HepG2 (cell line): ENCODE results near the gene KIRREL3. TPM values are rescaled to one million over a fixed set of nuclear protein-coding genes. Genes with fewer than 3 reads are reported as not detected.

Experiments used
- ATAC-seq: fragments of 200-7000 bp; cut with Tn5 transposase; 3 replicates; pipeline ENCODE4 v1.9.1; 2020; ENCODE audit warnings: mild to moderate bottlenecking, moderate library complexity
- BruUV-seq: library from RNA; stranded (reverse); fragments of 400-500 nt; replicated peaks from 2 replicates; lab custom pipeline; 2021; lab: Mats Ljungman, UMichigan
- CTCF ChIA-PET: fragments of 300-600 bp; formaldehyde crosslinking; extraction: SDS; loops from one replicate; lab custom pipeline; 2021; ENCODE audit warnings: low total read pairs, inconsistent platforms, low intra/inter-chr PET ratio; lab: Yijun Ruan, JAX
- POLR2A ChIA-PET: fragments of 350-600 bp; sonication (Branson Sonifier 250); formaldehyde crosslinking; loops from one replicate; lab custom pipeline; 2020; ENCODE audit warnings: antibody characterized with exemption, inconsistent platforms; lab: Yijun Ruan, JAX
- DNase-seq: peaks from one replicate; pipeline ENCODE4 v3.0.0-alpha.2; 2015; ENCODE audit warnings: low spot score
- FAIRE-seq: peaks from 3 replicates; lab custom pipeline; 2011; peaks lifted over from hg19 to GRCh38; lab: Jason Lieb, UNC
- H2AFZ ChIP-seq: one replicate; pipeline ENCODE4 v1.6.1; 2011; ENCODE audit warnings: low read length, inconsistent platforms
- H3K27ac ChIP-seq: fragments of 300-600 bp; 3 replicates; pipeline ENCODE4 v1.8.0; 2011; ENCODE audit warnings: mixed run types, mild to moderate bottlenecking, mixed read lengths, low read length, inconsistent platforms; ENCODE audit not compliant: insufficient read depth; ENCODE audit errors: extremely low read length
- H3K27me3 ChIP-seq, 2 experiments: fragments of 200-600 bp in 1 of 2; 2 replicates in 1 of 2; 3 replicates in 1 of 2; pipeline versions ENCODE4 v1.6.0 to v1.8.0; 2011; ENCODE audit warnings: low read length in 2 of 2, mild to moderate bottlenecking in 2 of 2, moderate library complexity in 2 of 2, inconsistent platforms in 1 of 2; ENCODE audit not compliant: insufficient read depth in 2 of 2, control insufficient read depth in 1 of 2
- H3K36me3 ChIP-seq, 2 experiments: fragments of 200-600 bp in 1 of 2; replicated peaks in 1 of 2; 2 replicates in 1 of 2; 3 replicates in 1 of 2; pipeline versions ENCODE4 v1.5.1 to v1.8.0; 2011; ENCODE audit warnings: low read length in 2 of 2, inconsistent platforms in 1 of 2; ENCODE audit not compliant: insufficient read depth in 2 of 2, control insufficient read depth in 1 of 2
- H3K4me1 ChIP-seq: 2 replicates; pipeline ENCODE4 v1.5.1; 2012; ENCODE audit warnings: low read length, inconsistent platforms; ENCODE audit not compliant: insufficient read depth
- H3K4me2 ChIP-seq: 2 replicates; pipeline ENCODE4 v1.6.0; 2011; ENCODE audit warnings: low read depth, low read length, inconsistent platforms
- H3K4me3 ChIP-seq, 3 experiments: fragments of 200-600 bp in 1 of 3; sonication (generic), shearing (Covaris generic) in 1 of 3; replicated peaks in 1 of 3; 2 replicates each; pipeline ENCODE4 v1.5.1; 2011 to 2016; ENCODE audit warnings: low read length in 3 of 3, inconsistent platforms in 2 of 3, low read depth in 2 of 3, mild to moderate bottlenecking in 2 of 3, control low read depth in 1 of 3, mixed read lengths in 1 of 3; ENCODE audit not compliant: insufficient read depth in 1 of 3
- H3K79me2 ChIP-seq: one replicate; pipeline ENCODE4 v1.6.1; 2011; ENCODE audit warnings: low read length, inconsistent platforms; ENCODE audit not compliant: insufficient read depth
- H3K9ac ChIP-seq: 2 replicates; pipeline ENCODE4 v1.6.0; 2011; ENCODE audit warnings: mild to moderate bottlenecking, low read depth, low read length, inconsistent platforms; ENCODE audit not compliant: insufficient read depth
- H3K9me3 ChIP-seq: 2 replicates; pipeline ENCODE4 v1.5.1; 2012; ENCODE audit warnings: mild to moderate bottlenecking, low read length
- H4K20me1 ChIP-seq: 2 replicates; pipeline ENCODE4 v1.6.0; 2011; ENCODE audit warnings: inconsistent platforms, mild to moderate bottlenecking, low read length, moderate library complexity; ENCODE audit not compliant: insufficient read depth
- CBFB ChIP-seq: sonication (generic); formaldehyde crosslinking; IDR thresholded peaks from 2 replicates; pipeline ENCODE4 v1.4.0; 2020; ENCODE audit warnings: missing genetic modification reagents
- EP300 ChIP-seq, 3 experiments: sonication (generic) in 1 of 3; formaldehyde crosslinking in 1 of 3; IDR thresholded peaks; 2 replicates each; pipeline versions ENCODE4 v1.5.1 to v1.6.1; 2011 to 2020; ENCODE audit warnings: low read depth in 2 of 3, low read length in 2 of 3, borderline replicate concordance in 1 of 3, improper control_type of control experiment in 1 of 3, mild to moderate bottlenecking in 1 of 3, missing genetic modification reagents in 1 of 3, moderate library complexity in 1 of 3
- GTF3A ChIP-seq: sonication (generic); formaldehyde crosslinking; conservative IDR thresholded peaks from 2 replicates; pipeline ENCODE4 v1.4.0; 2020; ENCODE audit warnings: mild to moderate bottlenecking, missing genetic modification reagents
- PHF21A ChIP-seq: sonication (generic); formaldehyde crosslinking; IDR thresholded peaks from 2 replicates; pipeline ENCODE4 v1.5.0; 2020; ENCODE audit warnings: mild to moderate bottlenecking, missing genetic modification reagents
- RAD51 ChIP-seq: fragments of 450-650 bp; IDR thresholded peaks from 2 replicates; pipeline ENCODE4 v1.6.1; 2016; ENCODE audit warnings: borderline replicate concordance
- SNAI1 ChIP-seq: sonication (generic); formaldehyde crosslinking; IDR thresholded peaks from 2 replicates; pipeline ENCODE4 v1.5.0; 2020; ENCODE audit warnings: mild to moderate bottlenecking, missing genetic modification reagents, borderline replicate concordance
- TBX2 ChIP-seq: sonication (generic); formaldehyde crosslinking; IDR thresholded peaks from 2 replicates; pipeline ENCODE4 v1.5.0; 2020; ENCODE audit warnings: missing genetic modification reagents, mild to moderate bottlenecking, borderline replicate concordance
- ZBTB20 ChIP-seq: sonication (generic); formaldehyde crosslinking; IDR thresholded peaks from 2 replicates; pipeline ENCODE4 v1.8.1; 2023; ENCODE audit warnings: missing genetic modification reagents, low read depth, mild to moderate bottlenecking, borderline replicate concordance
- ZNF513 ChIP-seq: sonication (generic); formaldehyde crosslinking; conservative IDR thresholded peaks from 2 replicates; pipeline ENCODE4 v1.5.0; 2020; ENCODE audit warnings: missing genetic modification reagents
- ZNF530 ChIP-seq: sonication (generic); formaldehyde crosslinking; IDR thresholded peaks from 2 replicates; pipeline ENCODE4 v1.5.0; 2020; ENCODE audit warnings: low read depth, mild to moderate bottlenecking, missing genetic modification reagents
- ZSCAN30 ChIP-seq: sonication (generic); formaldehyde crosslinking; IDR thresholded peaks from 2 replicates; pipeline ENCODE4 v1.5.0; 2020; ENCODE audit warnings: mild to moderate bottlenecking, missing genetic modification reagents
- WGBS: methylation state at CpG from one replicate; pipeline ENCODE4 v1.1.6; 2017; ENCODE audit warnings: low lambda C conversion rate; 5-methylcytosine and 5-hydroxymethylcytosine counted together
- in situ Hi-C: cut with HindIII; loops from 2 replicates; pipeline ENCODE4 v1.10.0; 2017; ENCODE audit warnings: low pct_unique_long_range_greater_than_20kb; ENCODE audit not compliant: extremely low pct_ligation_motif_present
- intact Hi-C: fragments of 100-400 bp; cut with micrococcal nuclease; formaldehyde crosslinking; loops from one replicate; pipeline ENCODE4 v1.10.0; 2022; ENCODE audit not compliant: unreplicated experiment
- polyA plus RNA-seq, 8 experiments: library from polyadenylated mRNA; depleted of rRNA in 3 of 8; stranded (reverse) in 7 of 8; unstranded in 1 of 8; fragments of >200 nt; fragmentation: Illumina TruSeq in 4 of 8; extraction: Trizol in 4 of 8; gene quantifications; 2 replicates each; pipeline versions ENCODE4 v1.2.1 to v1.2.3, GENCODE V29; 2011 to 2016; ENCODE audit warnings: low read depth in 4 of 8, missing spikeins in 1 of 8, mixed read lengths in 1 of 8; ENCODE audit not compliant: insufficient read depth in 1 of 8
- total RNA-seq, 5 experiments: library from RNA; depleted of rRNA; stranded (reverse); fragments of >200 nt; fragmentation: Illumina TruSeq; extraction: Trizol; gene quantifications; 2 replicates each; pipeline ENCODE4 v1.2.3, GENCODE V29; 2016; ENCODE audit warnings: low read depth in 1 of 5

KIRREL3 gene
- total and polyA plus RNA-seq, 2 of the 13 experiments (the other 11 are each of a cell fraction or from before 2014, with no cell fraction given) = not detected

GRCh38 chr11:126808296-126808695 lies 192.3 kb downstream of the KIRREL3 start:
- FAIRE-seq (no peak), DNase-seq (no peak), ATAC-seq (no peak)
- H4K20me1 ChIP-seq = no peaks in the 10 kb centered on the region
- in situ Hi-C loops = no loop called here
- no peak overlapping the region for H3K9ac ChIP-seq
- H3K27ac ChIP-seq = no peak overlapping the region
- ChIA-PET CTCF (no interaction called here), POLR2A (no interaction called here)
- no peaks in the 10 kb centered on the region for H3K4me1 ChIP-seq
- no peak overlapping the region for H3K4me3 ChIP-seq
- H3K27me3 ChIP-seq = peaks cover 1 to 34% of the 10 kb centered on the region in 2 experiments; a peak in 3 of 5 replicates
- H3K79me2 ChIP-seq = no peaks in the 10 kb centered on the region
- H3K4me2 ChIP-seq = no peak overlapping the region
- no peaks in the 10 kb centered on the region for H3K36me3 ChIP-seq
- no peak overlapping the region for H2AFZ ChIP-seq
- TF ChIP-seq GTF3A (CRISPR knock-in tag) (no peak), ZNF530 (CRISPR knock-in tag) (no peak), ZBTB20 (CRISPR knock-in tag) (no peak), TBX2 (no peak), ZNF513 (CRISPR knock-in tag) (no peak), CBFB (CRISPR knock-in tag) (no peak), EP300 (IDR thresholded peaks at IDR 0.05; ENCODE audit: low read depth in 2 of 2, low read length in 2 of 2) (no peak), EP300 (CRISPR knock-in tag; IDR thresholded peaks at IDR 0.05; ENCODE audit: borderline replicate concordance) (no peak), RAD51 (no peak), SNAI1 (no peak), PHF21A (CRISPR knock-in tag) (no peak), ZSCAN30 (CRISPR knock-in tag) (no peak)
- intact Hi-C loops = no loop called here
- WGBS = 0% methylated on average over 2 of the region's 2 CpGs
- no peaks in the 10 kb centered on the region for H3K9me3 ChIP-seq
- no TSS peak for BruUV-seq
